CD4-positive, alpha-beta T cell treated with Interleukin-15 for 4 hours (primary cell): Measurements from ENCODE around the gene MAPK8.

Experiments used
- DNase-seq: peaks from one replicate; pipeline ENCODE4 v3.0.0-alpha.2; 2020; ENCODE audit warnings: low spot score

MAPK8 gene

GRCh38 chr10:48449501-48450232 is 143.2 kb downstream of the MAPK8 start:
- DNase-seq, result no peak

GRCh38 chr10:48450233-48450740 is 143.8 kb downstream of the MAPK8 start:
- DNase-seq, result no peak

GRCh38 chr10:48450741-48451466 is 144.4 kb downstream of the MAPK8 start:
- DNase-seq, result no peak

GRCh38 chr10:48451969-48452878 is 145.7 kb downstream of the MAPK8 start:
- no peak for DNase-seq

- no peak for DNase-seq
Observed at GRCh38 chr10:48452879-48453412, 146.5 kb downstream of the MAPK8 start.

DNA sequence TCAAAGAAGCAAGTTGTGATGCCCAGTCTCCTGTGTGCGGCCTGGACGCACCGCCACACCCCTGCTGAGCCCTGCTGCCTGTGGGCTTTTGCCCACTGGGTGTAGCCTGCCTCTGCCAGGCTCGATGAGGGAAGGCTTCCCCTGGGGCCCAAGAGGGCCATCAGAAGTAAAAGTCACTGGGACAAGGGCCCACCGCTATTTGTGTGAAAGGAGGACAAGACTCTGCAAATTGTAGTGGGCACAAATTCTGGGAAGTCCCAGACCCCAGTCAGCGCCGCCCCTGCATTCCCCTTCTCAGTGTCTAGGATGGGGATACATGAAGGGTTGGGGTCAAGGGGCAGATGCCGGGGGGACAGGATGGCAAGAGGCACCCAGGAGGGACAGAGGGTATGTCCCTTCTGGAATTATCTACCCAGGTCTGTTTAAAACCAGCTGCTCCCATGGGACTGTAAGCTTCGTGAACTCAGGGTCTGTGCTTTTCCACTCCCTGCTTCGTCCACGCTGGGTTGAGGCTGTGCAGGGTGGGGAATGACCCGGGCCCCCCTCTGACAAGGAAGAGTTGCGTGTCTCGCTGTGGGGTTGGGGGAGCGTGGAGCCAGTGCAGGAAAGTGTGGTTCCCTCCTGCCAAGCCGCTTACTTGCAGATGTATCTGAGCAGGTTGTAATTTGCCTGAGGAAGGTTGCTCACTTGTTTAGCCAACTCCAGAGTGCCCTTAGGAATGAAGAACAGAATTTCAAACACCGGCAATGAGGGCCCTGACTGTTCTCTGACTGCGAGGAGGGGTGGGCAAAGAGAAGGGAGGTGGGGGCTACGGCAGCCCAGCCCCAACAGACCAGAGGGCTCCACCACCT is 147.2 kb downstream of the MAPK8 start:
- no peak for DNase-seq

- no peak for DNase-seq
Observed at GRCh38 chr10:48454302-48455054, 148.0 kb downstream of the MAPK8 start.

- no peak for DNase-seq
Observed at GRCh38 chr10:48455055-48455391, 148.5 kb downstream of the MAPK8 start.

DNA sequence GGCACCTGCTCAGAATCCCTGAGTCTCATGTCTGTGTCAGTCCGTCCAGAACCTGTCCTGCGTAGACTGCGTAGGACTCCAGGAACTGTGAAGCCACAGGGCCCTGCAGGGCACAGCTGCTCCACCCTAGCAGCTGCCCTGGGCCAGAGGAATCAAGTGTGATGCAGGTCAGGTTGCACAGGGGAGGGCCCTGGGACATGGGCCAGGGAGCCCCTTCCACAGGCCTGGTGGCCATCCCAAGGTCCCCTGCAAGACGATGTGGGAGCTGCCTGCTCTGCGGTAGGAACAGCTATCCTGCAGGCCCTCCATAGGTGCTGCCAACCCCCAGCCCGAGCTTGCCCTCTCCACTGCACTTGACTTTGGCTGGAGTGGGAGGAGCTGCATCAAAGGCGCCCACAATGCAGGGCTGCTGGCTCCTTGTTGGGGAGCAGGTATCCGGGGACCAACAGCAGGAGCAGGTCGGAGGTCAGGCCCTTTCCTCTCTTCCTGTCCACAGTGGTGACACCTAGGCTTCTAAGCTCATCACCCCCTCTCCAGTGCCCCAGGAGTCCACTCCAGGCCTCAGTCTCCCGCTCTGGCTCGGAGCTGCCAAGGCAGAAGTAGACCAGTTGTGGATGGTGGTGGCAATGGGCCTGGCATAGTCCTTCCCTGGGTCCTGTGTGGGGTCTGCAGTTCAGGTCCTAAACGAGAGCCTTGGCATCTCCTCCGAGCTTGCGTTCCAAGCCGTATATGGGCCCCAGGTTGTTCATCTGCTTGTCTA is 149.1 kb downstream of the MAPK8 start:
- no peak for DNase-seq

DNA sequence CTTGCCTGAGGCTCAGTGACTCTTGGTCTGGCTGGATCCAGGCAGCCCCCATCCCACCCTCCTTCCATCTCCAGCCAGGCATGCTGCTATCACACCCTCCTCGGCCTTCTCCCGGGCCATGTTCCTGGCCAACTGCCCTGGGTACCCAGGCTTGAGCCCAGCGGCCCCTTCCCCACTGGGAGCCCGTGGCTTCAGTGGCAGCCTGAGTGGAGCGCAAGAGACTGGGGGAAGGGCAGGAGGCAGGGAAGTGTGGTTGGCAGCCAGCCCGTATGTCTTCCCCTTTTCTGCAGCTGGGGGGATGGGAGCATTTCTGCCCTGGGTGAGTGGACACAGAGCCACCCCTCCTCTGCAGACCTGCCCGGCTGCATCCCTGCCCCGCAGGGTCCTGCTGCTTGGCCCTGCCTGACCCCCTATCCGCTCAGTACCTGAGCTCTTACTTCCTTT is 149.9 kb downstream of the MAPK8 start:
- no peak for DNase-seq

- no peak for DNase-seq
Observed at GRCh38 chr10:48456808-48457761, 150.6 kb downstream of the MAPK8 start.

- DNase-seq, result no peak
Observed at GRCh38 chr10:48457949-48458661, 151.6 kb downstream of the MAPK8 start.

DNA sequence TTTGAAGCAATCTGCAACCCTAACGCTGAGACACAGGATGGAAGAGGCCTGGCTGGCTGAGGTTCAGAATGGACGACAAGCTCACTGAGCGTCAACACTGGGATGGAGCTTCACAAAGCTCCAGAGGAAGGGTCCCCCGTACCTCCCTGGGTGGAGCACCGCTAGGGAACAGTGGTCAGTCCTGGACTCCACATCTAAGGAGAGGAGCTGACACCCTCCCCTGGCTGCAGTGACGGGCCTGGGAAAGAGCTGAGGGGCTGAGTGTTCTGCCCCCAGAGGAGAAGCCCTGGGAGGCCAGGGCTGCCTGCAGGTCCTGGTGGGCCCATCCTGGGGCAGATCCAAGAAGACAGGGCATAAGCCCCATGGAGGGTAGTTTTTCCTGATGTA is 152.2 kb downstream of the MAPK8 start:
- DNase-seq, result no peak

DNA sequence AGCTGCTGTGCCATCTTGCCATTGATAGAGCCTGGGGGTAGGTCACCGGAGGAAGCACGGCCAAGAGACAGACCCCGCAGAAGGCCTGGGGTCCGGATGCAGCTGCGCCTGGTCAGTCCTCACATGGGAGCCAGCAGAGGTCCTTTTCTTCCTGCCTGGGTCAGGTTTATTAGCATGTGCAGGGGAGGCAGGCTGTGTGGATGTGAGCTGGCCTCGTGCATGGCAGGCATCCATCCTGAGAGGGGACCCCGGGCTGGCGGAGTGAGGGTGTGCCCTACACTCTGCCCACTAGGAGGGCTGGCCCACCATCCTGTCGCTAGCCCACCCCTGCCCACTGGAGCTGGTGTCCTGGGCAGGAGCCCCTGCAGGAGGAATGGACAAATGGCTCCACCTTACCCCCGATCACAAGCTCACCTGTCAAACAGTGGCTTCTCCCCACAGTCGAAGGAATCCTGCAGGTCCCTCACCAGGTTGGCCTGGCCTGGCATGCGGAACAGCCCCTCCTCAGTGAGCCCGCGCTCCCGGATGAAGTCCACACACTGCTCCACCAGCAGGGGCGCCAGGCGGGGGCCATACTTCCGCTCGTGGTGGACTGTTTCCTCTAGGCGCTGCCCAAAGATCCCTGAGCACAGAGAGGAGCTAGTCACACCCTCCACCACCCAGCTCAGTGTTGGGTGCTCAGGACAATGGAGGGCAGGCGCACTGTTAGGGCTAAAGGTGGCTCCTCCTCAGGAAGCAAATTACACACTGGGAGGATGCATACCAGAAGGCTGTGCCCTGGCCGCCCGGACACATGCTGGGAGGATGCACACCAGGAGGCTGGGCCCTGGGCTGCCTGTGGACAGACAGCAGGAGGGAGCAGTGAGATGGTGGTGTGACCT is 153.0 kb downstream of the MAPK8 start:
- DNase-seq, result no peak

DNA sequence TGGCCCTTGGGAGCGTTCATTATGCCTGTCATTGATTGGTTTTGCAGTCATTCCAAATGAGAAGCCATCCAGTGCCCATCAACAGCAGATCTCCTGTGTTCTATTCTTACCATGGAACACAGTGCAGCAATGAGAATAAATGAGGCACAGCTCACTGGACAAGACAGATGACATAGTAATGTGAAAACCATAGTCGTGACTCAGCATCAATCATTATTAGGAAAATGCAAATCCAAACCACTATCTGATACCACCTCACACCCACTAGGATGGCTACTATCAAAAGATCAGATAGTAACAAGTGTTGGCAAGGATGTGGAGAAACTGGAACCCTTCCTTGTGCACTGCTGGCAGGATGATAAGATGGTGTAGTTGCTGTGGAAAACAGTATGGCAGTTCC is 153.7 kb downstream of the MAPK8 start:
- no peak for DNase-seq

DNA sequence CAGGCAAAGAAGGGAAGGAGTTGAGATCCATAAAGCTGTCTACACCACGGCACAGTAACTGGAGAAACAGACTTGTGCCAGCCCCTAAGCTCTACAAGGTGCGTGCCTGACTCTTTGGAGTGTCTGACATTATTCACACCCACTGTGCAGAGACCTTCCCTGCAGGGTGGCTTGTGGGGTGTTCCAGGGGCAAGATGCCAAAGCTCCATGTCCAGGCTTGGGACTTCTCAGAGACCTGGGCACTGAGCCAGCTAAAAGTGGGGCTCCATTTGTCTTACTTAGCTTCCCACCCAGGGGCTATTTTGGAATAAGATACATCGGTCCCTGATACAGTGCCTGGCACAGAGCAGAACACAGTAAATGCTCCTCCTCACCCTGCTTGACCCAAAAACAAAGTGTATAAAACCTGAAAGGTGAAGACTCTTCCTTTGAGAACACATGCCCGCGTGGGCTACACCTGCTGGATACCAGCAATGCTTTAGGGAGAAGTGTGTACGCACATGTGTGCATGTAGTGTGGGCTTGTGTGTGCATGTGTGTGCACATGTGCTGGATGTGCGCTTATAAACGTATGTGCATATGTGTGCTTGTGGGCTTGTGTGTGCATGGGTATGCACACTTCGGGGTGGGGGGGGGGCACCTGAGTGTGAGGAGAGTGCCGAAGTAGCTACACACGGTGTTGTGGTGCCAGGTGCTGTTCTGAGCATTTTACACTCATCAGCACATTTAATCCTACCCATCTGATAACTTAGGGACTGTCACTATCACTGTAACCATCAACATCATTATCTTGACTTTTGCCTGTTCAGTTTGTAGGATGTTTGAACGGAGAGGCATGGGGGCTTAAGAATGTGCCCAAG is 155.4 kb downstream of the MAPK8 start:
- no peak for DNase-seq
